WTC11 (cell line): ENCODE measurements around the gene SLC49A3. TPM values are rescaled to one million over a fixed set of nuclear protein-coding genes. Genes with fewer than 3 reads are reported as not detected.

Experiments used
- ATAC-seq: fragments of 200-7000 bp; cut with Tn5 transposase; 2 replicates; pipeline ENCODE4 v1.10.0; 2021; ENCODE audit warnings: mild to moderate bottlenecking, moderate library complexity
- CTCF ChIA-PET: fragments of 300-600 bp; sonication (Branson Sonifier 250); formaldehyde crosslinking; loops from one replicate; lab custom pipeline; 2021; ENCODE audit warnings: antibody characterized with exemption; lab: Charles Lee
- POLR2A ChIA-PET: fragments of 350-600 bp; sonication (Branson Sonifier 250); formaldehyde crosslinking; loops from one replicate; lab custom pipeline; 2021; ENCODE audit warnings: antibody characterized with exemption; lab: Charles Lee
- DNase-seq: peaks from one replicate; pipeline ENCODE4 v3.0.0; 2021; ENCODE audit warnings: low spot score
- H3K27ac Mint-ChIP-seq: 2 replicates; pipeline ENCODE4 v1.8.0; 2021; ENCODE audit warnings: mixed read lengths
- H3K27me3 Mint-ChIP-seq: 2 replicates; pipeline ENCODE4 v1.8.0; 2021; ENCODE audit warnings: low read depth, mild to moderate bottlenecking, moderate library complexity, mixed read lengths
- H3K36me3 Mint-ChIP-seq: 2 replicates; pipeline ENCODE4 v1.8.0; 2021; ENCODE audit warnings: mixed read lengths
- H3K4me1 Mint-ChIP-seq: 2 replicates; pipeline ENCODE4 v1.8.0; 2022; ENCODE audit warnings: mixed read lengths
- H3K4me3 Mint-ChIP-seq: 2 replicates; pipeline ENCODE4 v1.8.0; 2021; ENCODE audit warnings: mild to moderate bottlenecking, moderate library complexity, mixed read lengths
- H3K9me3 Mint-ChIP-seq: 2 replicates; pipeline ENCODE4 v1.8.0; 2021; ENCODE audit warnings: mixed read lengths
- ARID4B ChIP-seq: sonication (generic); formaldehyde crosslinking; IDR thresholded peaks from 2 replicates; pipeline ENCODE4 v1.8.0; 2023; ENCODE audit warnings: missing genetic modification reagents, mild to moderate bottlenecking, borderline replicate concordance
- ATF2 ChIP-seq: sonication (generic); formaldehyde crosslinking; IDR thresholded peaks from 2 replicates; pipeline ENCODE4 v1.8.1; 2022; ENCODE audit warnings: low read depth, missing genetic modification reagents, borderline replicate concordance
- E2F1 ChIP-seq: sonication (generic); formaldehyde crosslinking; IDR thresholded peaks from 2 replicates; pipeline ENCODE4 v1.8.0; 2022; ENCODE audit warnings: mild to moderate bottlenecking, missing genetic modification reagents
- E2F4 ChIP-seq: sonication (generic); formaldehyde crosslinking; IDR thresholded peaks from 2 replicates; pipeline ENCODE4 v1.8.1; 2022; ENCODE audit warnings: low read depth, mild to moderate bottlenecking, moderate library complexity, missing genetic modification reagents, borderline replicate concordance
- EMX1 ChIP-seq: fragments of 250-450 bp; sonication (Bioruptor Pico); IDR thresholded peaks from 2 replicates; pipeline ENCODE4 v1.8.0; 2021; ENCODE audit warnings: mild to moderate bottlenecking
- ESRRA ChIP-seq: sonication (generic); formaldehyde crosslinking; IDR thresholded peaks from 2 replicates; pipeline ENCODE4 v1.8.1; 2022; ENCODE audit warnings: mild to moderate bottlenecking, missing genetic modification reagents, borderline replicate concordance
- FOXP4 ChIP-seq: sonication (generic); formaldehyde crosslinking; IDR thresholded peaks from 2 replicates; pipeline ENCODE4 v1.8.0; 2022; ENCODE audit warnings: mild to moderate bottlenecking, missing genetic modification reagents
- GABPB1 ChIP-seq: sonication (generic); formaldehyde crosslinking; IDR thresholded peaks from 2 replicates; pipeline ENCODE4 v1.8.1; 2023; ENCODE audit warnings: mild to moderate bottlenecking, missing genetic modification reagents
- JAZF1 ChIP-seq: fragments of 250-450 bp; sonication (Bioruptor Pico); IDR thresholded peaks from 2 replicates; pipeline ENCODE4 v1.9.0; 2021; ENCODE audit warnings: moderate library complexity, mild to moderate bottlenecking, inconsistent platforms
- OVOL2 ChIP-seq: fragments of 250-450 bp; sonication (Bioruptor Pico); IDR thresholded peaks from 2 replicates; pipeline ENCODE4 v1.9.0; 2021; ENCODE audit warnings: mild to moderate bottlenecking, borderline replicate concordance
- TP53 ChIP-seq: sonication (generic); formaldehyde crosslinking; IDR thresholded peaks from 2 replicates; pipeline ENCODE4 v1.8.1; 2023; ENCODE audit warnings: mild to moderate bottlenecking, missing genetic modification reagents
- ZNF121 ChIP-seq: sonication (generic); formaldehyde crosslinking; IDR thresholded peaks from 2 replicates; pipeline ENCODE4 v1.8.0; 2023; ENCODE audit warnings: missing genetic modification reagents
- ZNF138 ChIP-seq: sonication (generic); formaldehyde crosslinking; conservative IDR thresholded peaks from 2 replicates; pipeline ENCODE4 v1.8.1; 2022; ENCODE audit warnings: mild to moderate bottlenecking, moderate library complexity, missing genetic modification reagents
- ZNF219 ChIP-seq: sonication (generic); formaldehyde crosslinking; IDR thresholded peaks from 2 replicates; pipeline ENCODE4 v1.8.0; 2023; ENCODE audit warnings: missing genetic modification reagents, mild to moderate bottlenecking, borderline replicate concordance
- ZNF232 ChIP-seq: sonication (generic); formaldehyde crosslinking; IDR thresholded peaks from 2 replicates; pipeline ENCODE4 v1.8.0; 2022; ENCODE audit warnings: mild to moderate bottlenecking, missing genetic modification reagents
- ZNF396 ChIP-seq: fragments of 250-450 bp; sonication (Bioruptor Pico); IDR thresholded peaks from 2 replicates; pipeline ENCODE4 v1.8.0; 2021; ENCODE audit warnings: mild to moderate bottlenecking, moderate library complexity, borderline replicate concordance
- ZNF671 ChIP-seq: fragments of 250-450 bp; sonication (Bioruptor Pico); IDR thresholded peaks from 2 replicates; pipeline ENCODE4 v1.8.0; 2021; ENCODE audit warnings: mild to moderate bottlenecking
- total RNA-seq: library from RNA; stranded (reverse); gene quantifications from 3 replicates; pipeline ENCODE4 v1.2.3, GENCODE V29; 2021

SLC49A3 gene
- total RNA-seq, 1 experiment from 2014 or later, result 5.8 TPM

GRCh38 chr4:658681-659667, 30.0 kb downstream of the SLC49A3 start:
- ATAC-seq (no peak), DNase-seq (no peak)
- Mint-ChIP-seq H3K4me1 (no peaks in the 10 kb centered on the region), H3K9me3 (peaks cover 9% of the 10 kb centered on the region; the same call in 1 of the 2 replicates), H3K36me3 (peaks cover 4% of the 10 kb centered on the region), H3K4me3 (no peak overlapping the region), H3K27ac (no peak overlapping the region), H3K27me3 (0 out of 2 replicates have a peak, but pooled peaks cover 3% of the 10 kb centered on the region)
- TF ChIP-seq ATF2 (CRISPR knock-in tag) (no peak), JAZF1 (CRISPR knock-in tag) (no peak), E2F4 (CRISPR knock-in tag) (no peak), E2F1 (CRISPR knock-in tag) (no peak), EMX1 (CRISPR knock-in tag) (no peak), ZNF121 (no peak), ESRRA (no peak), GABPB1 (CRISPR knock-in tag) (no peak), ARID4B (CRISPR knock-in tag) (no peak), ZNF396 (CRISPR knock-in tag) (no peak), FOXP4 (no peak)
- ChIA-PET CTCF (no interaction called here), POLR2A (no interaction called here)

GRCh38 chr4:657834-658667, 30.9 kb downstream of the SLC49A3 start:
- no peak overlapping the region for H3K4me3 Mint-ChIP-seq
- ChIA-PET POLR2A (no interaction called here), CTCF (no interaction called here)
- peaks cover 4% of the 10 kb centered on the region for H3K36me3 Mint-ChIP-seq
- H3K27ac Mint-ChIP-seq, result no peak overlapping the region
- no peaks in the 10 kb centered on the region for H3K4me1 Mint-ChIP-seq
- H3K9me3 Mint-ChIP-seq, result peaks cover 9% of the 10 kb centered on the region; the same call in 1 of the 2 replicates
- ATAC-seq (no peak), DNase-seq (no peak)
- H3K27me3 Mint-ChIP-seq, result 0 out of 2 replicates have a peak, but pooled peaks cover 3% of the 10 kb centered on the region
- TF ChIP-seq FOXP4, result no peak
- TF ChIP-seq GABPB1 (CRISPR knock-in tag), result no peak
- TF ChIP-seq ESRRA, result no peak
- TF ChIP-seq ZNF232, result no peak
- no peak for TF ChIP-seq OVOL2 (CRISPR knock-in tag)
- TF ChIP-seq ZNF671 (CRISPR knock-in tag), result no peak
- TF ChIP-seq ZNF219, result no peak
- TF ChIP-seq TP53 (CRISPR knock-in tag), result no peak
- TF ChIP-seq ZNF138 (CRISPR knock-in tag), result no peak
